HG03097 (cell line): ENCODE results near the gene MEGF9.

Experiments used
- ATAC-seq: cut with Tn5 transposase; IDR thresholded peaks from one replicate; pipeline ENCODE4 v1.9.1; 2021; ENCODE audit not compliant: unreplicated experiment, low FRiP score

MEGF9 gene

DNA sequence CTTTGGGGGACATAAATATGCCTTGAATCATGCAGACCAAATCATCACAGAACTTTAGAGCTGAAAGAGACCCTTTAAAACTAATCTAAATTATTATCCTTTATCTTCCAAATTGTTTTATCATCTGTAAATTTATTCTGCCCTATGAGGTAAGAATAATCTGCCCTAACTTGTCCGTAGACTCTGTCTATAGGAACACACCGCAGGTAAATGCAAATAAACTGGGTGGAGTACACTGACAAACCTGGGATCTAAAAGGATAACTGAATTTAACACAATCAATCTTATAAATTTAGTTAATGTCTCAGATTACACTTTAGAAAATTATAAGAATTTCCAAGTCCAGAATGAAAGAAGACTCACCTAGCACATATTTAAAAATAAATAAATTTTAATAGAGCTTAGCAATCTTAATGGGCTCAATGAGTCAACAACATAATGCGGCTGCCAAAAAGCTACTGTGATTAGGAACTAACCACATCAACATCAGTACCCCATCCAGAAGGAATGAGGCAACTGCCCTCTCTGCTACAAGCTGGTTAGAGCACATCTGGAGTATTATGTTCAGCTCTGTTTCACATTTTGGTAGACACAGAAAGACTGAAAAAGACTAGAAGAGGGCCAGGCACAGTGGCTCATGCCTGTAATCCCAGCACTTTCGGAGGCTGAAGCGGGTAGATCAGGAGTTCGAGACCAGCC is 5.6 kb downstream of the MEGF9 start:
- ATAC-seq: no peak

- ATAC-seq: no peak
Measured at GRCh38 chr9:120707170-120707569, 7.1 kb downstream of the MEGF9 start.

DNA sequence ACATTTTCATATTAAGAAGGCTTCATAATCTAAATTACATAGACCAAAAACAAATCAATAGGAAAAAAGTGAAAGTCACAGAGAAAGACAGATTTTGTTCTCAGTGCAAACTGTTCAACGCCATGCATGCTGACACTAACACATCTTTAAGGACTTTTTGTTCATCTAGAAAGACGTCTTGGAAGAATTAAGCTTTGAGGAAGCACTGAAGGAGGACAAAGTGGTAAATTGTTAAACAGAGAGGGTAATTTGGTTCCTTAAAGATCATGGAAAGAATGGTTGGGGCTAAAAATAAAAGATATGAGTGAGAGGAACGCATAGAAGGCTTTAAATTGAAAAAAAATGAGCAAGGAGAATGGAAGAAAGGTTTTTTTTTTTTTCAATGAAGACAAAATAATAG is 9.1 kb downstream of the MEGF9 start:
- ATAC-seq: no peak

GRCh38 chr9:120702075-120702474 is 12.2 kb downstream of the MEGF9 start:
- ATAC-seq: no peak

GRCh38 chr9:120701248-120701647 is 13.0 kb downstream of the MEGF9 start:
- no peak for ATAC-seq

DNA sequence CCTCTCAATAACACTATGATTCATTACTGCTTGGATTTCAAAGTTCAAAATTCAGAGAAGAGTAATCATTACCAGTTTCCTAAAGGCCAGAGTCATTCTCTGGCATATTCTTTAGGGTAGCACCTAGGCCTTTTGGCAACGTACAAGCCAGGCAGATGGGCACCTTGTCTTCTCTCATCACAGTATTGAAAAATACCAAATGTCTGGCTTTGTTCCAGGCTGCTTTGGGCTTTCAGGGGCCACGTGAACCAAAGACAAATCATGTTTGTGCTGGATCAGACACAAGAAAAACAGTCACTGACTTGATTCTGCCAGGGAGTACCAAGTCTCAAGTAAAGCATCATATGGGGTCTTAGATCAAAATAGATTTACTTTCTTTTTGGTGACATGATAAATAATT is 15.5 kb downstream of the MEGF9 start:
- ATAC-seq: no peak

DNA sequence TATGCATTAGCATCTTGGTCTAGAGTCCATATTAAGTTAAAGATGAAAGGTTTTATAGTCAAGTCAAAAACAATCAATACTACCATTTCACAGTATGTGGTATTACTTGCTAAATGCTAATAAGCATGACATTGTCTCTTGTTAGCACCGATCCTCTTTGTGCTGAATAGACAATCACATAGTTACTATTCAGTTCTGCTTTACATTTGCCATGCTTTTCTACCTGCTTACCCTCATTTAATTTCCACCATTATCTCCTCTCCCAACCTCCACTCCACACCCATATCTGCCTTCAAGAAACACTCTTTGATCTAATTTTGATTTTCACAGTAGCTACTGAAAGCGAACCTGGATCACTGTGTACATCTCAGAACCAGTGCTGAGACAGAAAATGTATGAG is 16.8 kb downstream of the MEGF9 start:
- ATAC-seq: no peak

DNA sequence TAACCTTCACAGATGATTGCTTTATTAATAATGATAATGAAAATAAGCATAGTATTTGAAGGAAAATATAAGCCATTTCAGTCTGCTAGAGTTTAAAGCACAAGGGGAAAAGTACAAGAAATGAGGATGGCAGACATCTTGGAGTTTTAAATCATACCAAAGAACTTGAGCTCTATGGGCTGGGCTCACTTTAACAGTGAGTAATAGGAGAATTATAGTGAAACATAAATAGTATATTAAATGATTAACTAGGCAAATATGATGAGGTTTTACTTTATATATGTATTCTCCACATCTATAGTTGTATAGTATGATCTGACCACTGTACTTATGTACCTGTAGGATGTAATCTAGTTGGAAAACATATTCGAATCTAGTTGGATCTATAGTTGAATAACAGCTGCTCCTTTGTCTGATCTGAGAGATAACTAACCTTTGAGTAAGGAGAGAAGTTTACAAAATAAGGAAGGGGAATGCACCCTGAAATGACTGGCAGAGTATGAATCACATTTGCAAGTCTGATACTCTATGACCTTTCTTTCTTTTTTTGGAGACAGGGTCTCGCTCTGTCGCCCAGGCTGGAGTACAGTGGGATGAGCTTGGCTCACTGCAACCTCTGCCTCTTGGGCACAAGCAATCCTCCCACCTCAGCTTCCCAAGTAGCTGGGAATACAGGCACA is 17.6 kb downstream of the MEGF9 start:
- no peak for ATAC-seq

DNA sequence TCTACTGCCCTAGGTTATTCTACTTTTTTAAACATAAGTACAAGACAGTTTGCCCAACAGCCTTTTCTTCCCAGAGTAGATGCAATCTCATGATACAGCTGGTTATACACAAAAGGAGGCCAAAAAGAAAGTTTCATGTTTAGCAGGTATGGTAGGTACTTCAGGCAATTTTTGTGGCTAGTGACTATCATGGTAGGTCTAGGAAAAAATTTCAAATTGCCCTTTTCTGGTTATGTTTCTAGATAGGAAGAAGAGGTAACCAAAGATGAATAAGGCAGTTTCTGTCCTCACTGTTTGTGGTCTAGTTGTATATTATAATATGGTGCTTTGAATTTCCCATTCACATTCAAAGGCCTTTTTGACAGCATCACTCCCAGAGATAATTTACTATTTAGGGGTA is 19.7 kb downstream of the MEGF9 start:
- ATAC-seq: no peak

DNA sequence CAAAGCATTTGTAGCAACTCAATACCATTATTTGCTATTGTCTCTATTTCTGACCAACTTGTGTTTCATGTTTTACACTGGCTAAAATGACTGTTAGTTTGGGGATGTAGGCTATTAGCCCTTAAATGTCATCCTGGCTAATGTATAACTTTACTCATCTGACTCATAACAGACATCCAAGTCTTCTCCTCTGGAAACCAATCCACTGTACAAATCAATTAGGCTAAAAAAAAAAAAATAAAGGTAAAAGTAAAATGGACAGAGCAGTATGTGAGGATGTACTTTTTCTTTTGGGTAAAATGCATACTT is 20.6 kb downstream of the MEGF9 start:
- peak; percentile 45 for ATAC-seq

GRCh38 chr9:120692901-120693699 is 21.2 kb downstream of the MEGF9 start:
- no peak for ATAC-seq

GRCh38 chr9:120690372-120690771 is 23.9 kb downstream of the MEGF9 start:
- no peak for ATAC-seq

- ATAC-seq: no peak
Measured at GRCh38 chr9:120689860-120690259, 24.4 kb downstream of the MEGF9 start.

- ATAC-seq: no peak
Measured at GRCh38 chr9:120688758-120689157, 25.5 kb downstream of the MEGF9 start.

GRCh38 chr9:120683150-120683549 is 31.1 kb downstream of the MEGF9 start:
- no peak for ATAC-seq

DNA sequence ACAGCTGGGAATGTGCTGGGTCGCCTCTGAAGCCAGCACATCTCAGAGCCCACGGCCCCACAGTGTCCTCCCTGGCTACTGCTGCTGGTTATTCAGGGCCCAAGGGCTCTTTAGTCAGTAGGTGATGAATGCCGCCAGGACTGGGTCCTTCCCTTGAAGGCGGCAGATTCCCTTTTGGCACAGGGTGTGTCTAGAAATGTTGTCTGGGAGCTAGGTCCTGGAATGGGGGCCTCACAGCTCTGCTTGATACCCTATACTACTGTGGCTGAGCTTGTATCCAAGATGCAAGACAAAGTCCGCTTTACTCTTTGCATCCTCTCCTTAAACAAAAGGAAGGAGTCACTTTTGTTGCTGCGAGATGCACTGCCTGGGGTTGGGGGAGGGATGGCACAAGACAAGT is 33.1 kb downstream of the MEGF9 start:
- no peak for ATAC-seq

- ATAC-seq: no peak
Measured at GRCh38 chr9:120680579-120680978, 33.7 kb downstream of the MEGF9 start.

DNA sequence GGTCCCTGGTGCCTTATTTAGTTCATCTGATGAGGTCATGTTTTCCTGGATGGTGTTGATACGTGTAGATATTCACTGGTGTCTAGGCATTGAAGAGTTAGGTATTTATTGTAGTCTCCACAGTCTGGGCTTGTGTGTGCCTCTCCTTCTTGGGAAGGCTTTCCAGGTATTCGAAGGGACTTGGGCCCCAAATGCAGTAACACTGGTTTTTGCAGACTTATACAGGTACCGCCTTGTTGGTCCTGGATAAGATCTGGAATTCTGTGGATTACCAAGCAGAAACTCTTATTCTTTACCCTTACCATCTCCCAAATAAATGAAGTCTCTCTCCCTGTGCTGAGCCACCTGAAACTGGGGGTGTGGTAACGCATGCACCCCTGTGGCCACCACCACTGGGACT is 34.1 kb downstream of the MEGF9 start:
- ATAC-seq: no peak

- no peak for ATAC-seq
Measured at GRCh38 chr9:120677965-120678364, 36.3 kb downstream of the MEGF9 start.

DNA sequence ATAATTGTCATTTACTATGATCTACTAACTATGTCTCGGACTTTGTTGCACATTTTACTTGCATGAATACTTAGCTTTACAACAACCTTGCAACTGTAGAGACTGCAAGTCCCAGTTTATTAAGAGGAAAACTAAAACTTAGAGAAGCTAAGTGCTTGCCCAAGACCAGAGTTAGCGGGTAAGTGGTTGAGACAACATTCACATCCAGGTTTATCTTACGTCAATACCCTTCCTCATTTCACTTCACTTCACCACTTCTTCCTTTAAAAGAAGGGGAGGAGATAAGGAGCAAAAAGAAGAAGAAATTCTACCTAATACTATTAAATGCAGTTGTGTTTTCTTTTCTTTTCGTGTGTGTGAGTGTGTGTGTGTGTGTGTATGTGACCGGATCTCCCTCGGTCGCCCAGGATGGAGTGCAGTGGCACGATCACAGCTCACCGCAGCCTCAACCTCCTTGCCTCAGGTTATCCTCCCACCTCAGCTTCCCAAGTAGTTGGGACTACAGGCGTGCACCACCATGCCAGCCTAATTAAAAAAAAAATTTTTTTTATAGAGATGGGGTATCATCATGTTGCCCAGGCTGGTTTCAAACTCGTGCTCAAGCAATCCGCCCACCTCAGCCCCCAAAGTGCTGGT is 37.4 kb downstream of the MEGF9 start:
- no peak for ATAC-seq

GRCh38 chr9:120668399-120668798 is 45.9 kb downstream of the MEGF9 start:
- ATAC-seq: no peak
